Stimulated activated naive CD4-positive, alpha-beta T cell (primary cell): Measurements from ENCODE around the gene EFNA5.
"Not testable (repeated sequence)": the region's sequence is repeated elsewhere in the genome, so short reads cannot be mapped to it uniquely, and the experiment has no call there.

Source experiments
- DNase-seq, 6 experiments: peaks; one replicate each; lab custom pipeline; 2025; lab: John Stamatoyannopoulos, UW

EFNA5 gene

GRCh38 chr5:107365320-107366109 is 305.2 kb downstream of the EFNA5 start:
- DNase-seq, result no peak

GRCh38 chr5:107364443-107365319 is 306.1 kb downstream of the EFNA5 start:
- DNase-seq, result no peak

- no peak for DNase-seq
These were observed 307.0 kb downstream of the EFNA5 start for GRCh38 chr5:107363768-107364167.

- DNase-seq, result no peak
These were observed 308.8 kb downstream of the EFNA5 start for GRCh38 chr5:107361945-107362344.

GRCh38 chr5:107359916-107360234 is 310.9 kb downstream of the EFNA5 start:
- no peak for DNase-seq

GRCh38 chr5:107359033-107359915 is 311.5 kb downstream of the EFNA5 start:
- DNase-seq, result no peak

GRCh38 chr5:107356891-107357290 is 313.8 kb downstream of the EFNA5 start:
- DNase-seq, result no peak

- DNase-seq, result no peak
These were observed 318.2 kb downstream of the EFNA5 start for GRCh38 chr5:107352576-107352975.

GRCh38 chr5:107346580-107346979 is 324.2 kb downstream of the EFNA5 start:
- DNase-seq, result not testable (repeated sequence)

- DNase-seq, result no peak
These were observed 328.4 kb downstream of the EFNA5 start for GRCh38 chr5:107342371-107342770.

GRCh38 chr5:107341376-107342084 is 329.2 kb downstream of the EFNA5 start:
- DNase-seq, result no peak

- DNase-seq, result no peak
These were observed 330.1 kb downstream of the EFNA5 start for GRCh38 chr5:107340631-107341030.

- no peak for DNase-seq
These were observed 332.4 kb downstream of the EFNA5 start for GRCh38 chr5:107338335-107338734.

- no peak for DNase-seq
These were observed 333.5 kb downstream of the EFNA5 start for GRCh38 chr5:107337281-107337680.

GRCh38 chr5:107331882-107332281 is 338.9 kb downstream of the EFNA5 start:
- DNase-seq, result no peak

- DNase-seq, result no peak
These were observed 339.4 kb downstream of the EFNA5 start for GRCh38 chr5:107331312-107331711.

GRCh38 chr5:107330903-107331302 is 339.8 kb downstream of the EFNA5 start:
- DNase-seq, result no peak

- no peak for DNase-seq
These were observed 340.9 kb downstream of the EFNA5 start for GRCh38 chr5:107329850-107330249.
